Hematopoietic multipotent progenitor cell treated with erythropoietin and hydrocortisone succinate and interleukin-3 and kit ligand, for 15 days (in vitro differentiated cells): ENCODE data around the gene XCL1.
"Not testable (repeated sequence)": the region's sequence is repeated elsewhere in the genome, so short reads cannot be mapped to it uniquely, and the experiment has no call there.

Source experiments
- DNase-seq: peaks from one replicate; pipeline ENCODE4 v3.0.0-alpha.2; 2015; ENCODE audit warnings: low spot score

The XCL1 gene, protein sequence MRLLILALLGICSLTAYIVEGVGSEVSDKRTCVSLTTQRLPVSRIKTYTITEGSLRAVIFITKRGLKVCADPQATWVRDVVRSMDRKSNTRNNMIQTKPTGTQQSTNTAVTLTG

DNA sequence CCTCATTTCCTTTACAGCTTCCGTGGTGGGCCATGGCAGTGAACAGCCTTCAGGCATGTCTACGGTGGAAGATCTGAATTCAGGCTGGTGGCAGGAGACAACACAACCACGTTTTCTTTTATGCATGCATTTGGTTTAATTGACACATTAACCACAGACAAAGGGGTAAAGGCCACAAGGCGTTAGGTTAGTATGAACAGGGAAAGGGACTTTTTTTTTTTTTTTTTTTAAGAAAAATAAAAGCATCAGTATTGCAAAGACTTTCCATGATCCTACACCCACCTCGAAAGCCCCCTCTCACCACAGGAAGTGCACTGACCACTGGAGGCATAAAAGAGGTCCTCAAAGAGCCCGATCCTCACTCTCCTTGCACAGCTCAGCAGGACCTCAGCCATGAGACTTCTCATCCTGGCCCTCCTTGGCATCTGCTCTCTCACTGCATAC lies at the start of gene XCL1:
TSS of gene XCL1 (plus strand) at position 361 of the 444 bp plus-strand sequence. CDS start at position 394, 33 bp downstream.
- not testable (repeated sequence) for DNase-seq

- DNase-seq = no peak
These were observed 46.9 kb upstream of the XCL1 start for GRCh38 chr1:168529518-168529917.

- no peak for DNase-seq
These were observed 44.6 kb upstream of the XCL1 start for GRCh38 chr1:168531615-168532345.

- DNase-seq = no peak
These were observed 40.9 kb upstream of the XCL1 start for GRCh38 chr1:168535536-168535935.

DNA sequence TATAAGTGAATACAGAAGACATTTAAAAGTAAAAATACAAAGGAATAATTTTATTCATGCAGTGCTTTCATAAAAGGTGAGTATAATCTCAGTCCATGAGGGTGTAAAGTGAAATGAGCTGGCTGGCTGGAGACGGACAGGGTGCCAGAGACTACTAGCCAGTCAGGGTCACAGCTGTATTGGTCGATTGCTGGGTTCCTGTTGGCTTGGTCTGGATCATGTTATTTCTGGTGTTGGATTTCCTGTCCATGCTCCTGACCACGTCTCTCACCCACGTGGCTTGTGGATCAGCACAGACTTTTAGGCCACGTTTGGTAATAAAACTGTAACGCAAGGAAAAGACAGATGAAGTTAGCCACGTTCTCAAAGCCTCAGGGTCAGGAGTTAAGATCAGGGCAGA lies 35.6 kb upstream of the XCL1 start:
- DNase-seq = not testable (repeated sequence)

DNA sequence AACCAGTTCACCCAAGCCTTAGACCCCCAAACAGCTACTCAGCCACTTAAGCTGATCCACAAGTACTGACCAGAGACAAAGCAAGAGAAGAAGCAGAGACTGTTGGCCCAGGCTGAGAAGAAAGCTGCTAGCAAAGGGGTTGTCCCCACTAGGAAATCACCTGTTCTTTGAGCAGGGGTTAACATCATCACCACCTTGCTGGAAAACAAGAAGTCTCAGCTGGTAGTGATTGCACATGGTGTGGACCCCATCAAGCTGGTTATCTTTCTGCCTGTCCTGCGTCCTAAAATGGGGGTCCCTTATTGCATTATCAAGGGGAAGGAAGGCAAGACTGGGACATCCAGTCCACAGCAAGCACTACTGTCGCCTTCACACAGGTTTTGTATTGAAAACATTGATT lies 33.4 kb upstream of the XCL1 start:
- DNase-seq = not testable (repeated sequence)

- not testable (repeated sequence) for DNase-seq
These were observed 32.4 kb upstream of the XCL1 start, which contains the start of gene XCL2 for GRCh38 chr1:168543840-168544498. Gene XCL2 (minus strand): TSS chr1:168543997. CDS start chr1:168543964, 33 bp downstream.

GRCh38 chr1:168545678-168546552 lies 30.5 kb upstream of the XCL1 start:
- DNase-seq = not testable (repeated sequence)

GRCh38 chr1:168546553-168546895 lies 29.9 kb upstream of the XCL1 start:
- not testable (repeated sequence) for DNase-seq

DNA sequence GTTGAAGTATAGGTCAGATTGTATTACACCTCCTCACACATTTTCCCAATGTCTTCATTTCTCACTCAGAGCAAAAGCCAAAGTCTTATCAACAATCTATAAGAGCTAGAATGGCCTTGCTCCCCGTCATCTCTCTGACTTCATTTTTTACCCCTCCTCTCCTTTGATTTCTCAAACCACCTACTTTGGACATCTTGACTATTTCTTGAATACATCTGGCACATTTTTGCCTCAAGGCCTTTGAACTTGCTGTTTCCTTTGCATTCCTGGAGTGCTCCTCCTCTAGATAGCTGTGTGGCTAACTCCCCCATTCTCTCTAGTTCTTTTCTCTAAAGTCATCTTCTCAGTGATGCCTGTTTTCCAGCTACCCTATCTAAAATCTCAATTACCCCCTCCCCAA lies 25.4 kb upstream of the XCL1 start:
- DNase-seq = no peak

- DNase-seq = no peak
These were observed 24.7 kb upstream of the XCL1 start for GRCh38 chr1:168551688-168552087.

DNA sequence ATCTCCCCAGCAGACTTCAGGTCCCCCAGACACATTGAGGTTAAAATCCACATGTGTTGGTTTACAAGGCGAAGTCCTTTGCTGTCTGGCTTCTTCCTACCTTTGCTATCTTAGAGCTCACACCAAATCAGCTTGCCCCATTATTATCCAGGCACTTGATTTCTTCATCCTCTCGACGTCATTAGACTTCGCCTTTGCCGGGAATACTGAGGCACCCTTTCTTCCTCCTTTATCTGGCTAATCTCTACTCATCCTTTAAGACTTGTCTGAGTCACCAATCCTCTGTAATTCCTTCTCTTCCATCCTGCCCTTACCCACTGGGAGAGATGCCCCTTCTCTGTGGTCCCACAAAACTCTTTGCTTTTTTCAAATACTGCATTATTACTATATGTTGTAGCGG lies 23.4 kb upstream of the XCL1 start:
- DNase-seq = no peak

DNA sequence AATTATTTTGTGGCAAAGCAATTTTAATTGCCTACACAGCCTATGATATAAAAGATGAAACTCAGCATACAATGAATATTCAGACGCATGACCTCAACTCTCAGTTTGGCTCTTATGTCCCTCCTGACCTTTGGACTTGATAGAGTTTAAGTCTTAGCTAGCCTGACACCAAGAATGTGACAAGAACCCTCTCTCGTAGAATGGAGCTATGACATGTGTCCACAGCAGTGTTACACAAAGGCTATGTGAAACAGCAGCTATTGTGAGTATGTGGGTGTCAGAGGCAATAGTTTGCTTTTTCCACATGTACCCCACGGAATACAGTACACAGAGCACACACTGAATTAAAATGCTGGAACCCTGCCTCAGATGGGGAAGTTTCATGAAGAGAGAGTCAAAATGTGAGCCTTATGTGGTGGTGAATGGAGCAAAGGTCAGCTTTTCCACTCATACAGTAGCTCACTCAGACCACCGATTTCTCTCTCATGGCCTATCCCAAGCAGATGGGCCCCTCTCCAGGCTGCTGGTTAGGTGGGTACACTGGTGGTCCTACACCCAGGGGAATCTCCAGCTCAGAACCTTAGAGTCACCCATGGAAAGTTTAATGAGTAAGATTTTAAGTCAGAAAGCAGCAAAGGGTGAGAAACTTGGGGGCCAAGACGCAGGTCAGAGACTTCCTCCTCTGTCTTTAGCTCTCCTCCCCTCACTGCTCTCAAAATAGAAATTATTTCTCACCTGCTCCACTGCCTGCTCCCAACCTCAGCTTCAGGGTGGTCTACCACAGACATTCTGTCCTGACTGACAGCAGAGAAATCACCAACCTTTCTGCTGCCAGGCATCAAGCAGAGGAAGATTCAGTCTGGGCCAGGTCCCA lies 22.5 kb upstream of the XCL1 start:
- no peak for DNase-seq

DNA sequence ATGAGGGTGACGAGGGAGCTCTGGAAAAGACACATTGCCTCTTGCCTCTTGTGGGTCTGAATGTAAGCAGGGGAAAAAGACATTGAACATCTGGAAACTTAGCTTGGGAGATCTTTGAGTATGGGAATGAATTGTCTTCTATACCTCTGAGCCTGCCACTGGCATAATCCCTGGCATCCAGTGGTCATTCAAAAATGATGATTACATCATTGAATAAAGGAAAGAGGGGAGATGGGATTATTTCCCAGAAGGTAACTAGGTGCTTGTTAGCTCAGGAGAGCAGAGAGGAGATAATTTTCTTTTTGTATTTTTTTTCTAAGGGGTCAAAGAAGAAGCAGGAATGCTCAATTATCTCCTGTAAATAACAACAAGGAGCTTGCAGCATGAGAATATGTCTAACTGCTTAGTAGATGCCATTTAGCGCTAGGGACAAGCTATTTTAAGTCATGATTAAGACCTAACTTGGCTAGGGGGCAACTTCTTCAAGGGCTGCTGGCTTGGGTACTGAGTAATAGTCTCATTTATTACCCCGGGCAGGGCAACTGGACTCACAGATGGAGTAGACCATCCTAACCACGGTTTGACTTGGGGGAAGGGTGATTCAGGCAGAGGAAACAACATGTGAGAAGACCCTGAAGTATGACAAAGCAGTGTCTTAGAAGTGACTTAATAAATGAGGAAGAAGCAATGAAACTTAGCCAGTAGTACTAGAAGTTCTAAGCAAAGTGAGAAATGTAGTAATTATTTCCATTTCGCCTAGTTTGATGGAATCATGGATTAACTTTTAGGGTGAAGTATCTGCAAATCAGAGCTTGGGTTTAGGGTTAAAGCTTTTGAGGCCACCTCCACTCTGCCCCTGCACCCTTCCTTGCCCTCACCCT lies 21.6 kb upstream of the XCL1 start:
- DNase-seq = no peak

- no peak for DNase-seq
These were observed 20.8 kb upstream of the XCL1 start for GRCh38 chr1:168555508-168556046.

GRCh38 chr1:168556647-168557046 lies 19.8 kb upstream of the XCL1 start:
- DNase-seq = no peak

DNA sequence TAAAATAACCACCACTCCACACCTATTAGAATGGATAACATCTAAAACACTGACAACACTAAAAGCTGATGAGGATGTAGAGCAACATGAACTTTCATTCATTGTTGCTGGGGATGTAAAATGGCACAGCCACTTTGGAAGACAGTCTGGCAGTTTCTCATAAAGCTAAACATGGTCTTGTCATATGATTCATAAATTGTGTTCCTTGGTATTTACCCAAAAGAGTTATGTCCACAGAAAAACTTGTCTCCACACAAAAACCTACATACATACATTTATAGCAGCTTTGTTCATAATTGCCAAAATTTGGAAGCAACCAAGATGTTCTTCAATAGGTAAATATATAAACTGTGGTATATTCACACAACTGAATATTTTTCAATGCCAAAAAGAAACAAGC lies 16.0 kb upstream of the XCL1 start:
- DNase-seq = no peak

- no peak for DNase-seq
These were observed 14.4 kb upstream of the XCL1 start for GRCh38 chr1:168561989-168562388.

- no peak for DNase-seq
These were observed 10.6 kb upstream of the XCL1 start for GRCh38 chr1:168565825-168566224.

DNA sequence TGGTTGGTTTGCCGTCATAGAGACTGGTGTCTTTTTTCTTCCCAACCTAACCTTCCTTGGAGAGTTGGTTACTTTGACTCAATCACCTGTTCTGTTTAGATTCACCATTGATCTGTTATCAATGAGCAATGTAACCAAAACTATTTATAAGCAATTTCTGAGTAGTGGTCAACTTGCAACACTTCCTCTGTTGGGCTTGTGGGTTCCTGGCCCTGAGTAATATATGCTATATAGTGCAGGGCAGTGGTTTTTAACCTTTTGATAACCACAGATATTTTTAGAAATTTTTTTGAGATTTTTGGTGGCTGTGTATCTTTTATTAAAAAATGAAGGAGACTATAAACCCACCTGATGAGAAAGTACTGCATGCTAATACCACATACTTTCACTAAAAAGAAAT lies 9.4 kb upstream of the XCL1 start:
- no peak for DNase-seq
